OCI-LY7 (cell line): ENCODE results near the gene MDC1. TPM values are rescaled to one million over a fixed set of nuclear protein-coding genes. Genes with fewer than 3 reads are reported as not detected.

Experiments used
- BruUV-seq: library from RNA; stranded (reverse); fragments of 400-500 nt; replicated peaks from 2 replicates; lab custom pipeline; 2021; lab: Mats Ljungman, UMichigan
- CTCF ChIA-PET: fragments of 300-600 bp; sonication (Branson Sonifier 250); formaldehyde crosslinking; loops from one replicate; lab custom pipeline; 2022; ENCODE audit warnings: antibody characterized with exemption; ENCODE audit not compliant: unreplicated experiment; lab: Charles Lee
- POLR2A ChIA-PET: fragments of 300-600 bp; sonication (Branson Sonifier 250); formaldehyde crosslinking; loops from one replicate; lab custom pipeline; 2022; ENCODE audit warnings: antibody characterized with exemption; lab: Charles Lee
- DNase-seq: peaks from one replicate; pipeline ENCODE4 v3.0.0-alpha.2; 2015; ENCODE audit warnings: low spot score
- H2AFZ ChIP-seq: fragments of 200-600 bp; sonication (generic), shearing (Covaris generic); 2 replicates; pipeline ENCODE4 v1.6.1; 2014; ENCODE audit warnings: mild to moderate bottlenecking, antibody characterized with exemption, low read length, moderate library complexity
- H3K27ac ChIP-seq: fragments of 200-600 bp; sonication (generic); 2 replicates; pipeline ENCODE4 v1.5.1; 2014; ENCODE audit warnings: mixed run types, low read depth, mild to moderate bottlenecking, moderate library complexity, low read length, inconsistent platforms; ENCODE audit not compliant: poor library complexity, severe bottlenecking
- H3K36me3 ChIP-seq: fragments of 200-600 bp; sonication (generic); 2 replicates; pipeline ENCODE4 v1.6.1; 2014; ENCODE audit warnings: mild to moderate bottlenecking, antibody characterized with exemption, low read length, moderate library complexity, mixed read lengths; ENCODE audit not compliant: insufficient read depth
- H3K4me1 ChIP-seq: fragments of 200-600 bp; sonication (generic); 2 replicates; pipeline ENCODE4 v1.5.1; 2014; ENCODE audit warnings: mild to moderate bottlenecking, low read length; ENCODE audit not compliant: insufficient read depth, poor library complexity, severe bottlenecking
- H3K4me2 ChIP-seq: fragments of 200-600 bp; sonication (generic); 2 replicates; pipeline ENCODE4 v1.6.1; 2014; ENCODE audit warnings: mild to moderate bottlenecking, low read length
- H3K4me3 ChIP-seq: fragments of 200-600 bp; sonication (generic); 2 replicates; pipeline ENCODE4 v1.5.1; 2014; ENCODE audit warnings: mild to moderate bottlenecking, low read depth, low read length; ENCODE audit not compliant: poor library complexity, severe bottlenecking
- H3K79me2 ChIP-seq: fragments of 200-600 bp; sonication (generic); 2 replicates; pipeline ENCODE4 v1.6.1; 2016; ENCODE audit warnings: low read depth, mild to moderate bottlenecking, low read length, moderate library complexity, mixed read lengths; ENCODE audit not compliant: insufficient read depth
- H3K9me2 ChIP-seq: fragments of 200-600 bp; sonication (generic); 2 replicates; pipeline ENCODE4 v1.6.1; 2016; ENCODE audit warnings: mild to moderate bottlenecking, low read length, mixed read lengths; ENCODE audit not compliant: insufficient read depth
- H3K9me3 ChIP-seq: fragments of 200-600 bp; sonication (generic); 2 replicates; pipeline ENCODE4 v1.6.1; 2014; ENCODE audit warnings: mild to moderate bottlenecking, mixed run types, low read length, mixed read lengths
- H4K20me1 ChIP-seq: fragments of 200-600 bp; sonication (generic); 2 replicates; pipeline ENCODE4 v1.6.1; 2014; ENCODE audit warnings: mild to moderate bottlenecking, antibody characterized with exemption, low read length, moderate library complexity, mixed read lengths; ENCODE audit not compliant: insufficient read depth
- CTCF ChIP-seq: fragments of 200-600 bp; sonication (generic); conservative IDR thresholded peaks from 2 replicates; pipeline ENCODE4 v1.5.1; 2014; ENCODE audit warnings: mild to moderate bottlenecking, antibody characterized with exemption, low read length, moderate library complexity, mixed read lengths
- EZH2phosphoT487 ChIP-seq: fragments of 200-600 bp; sonication (generic); IDR thresholded peaks from 2 replicates; pipeline ENCODE4 v1.6.1; 2018; ENCODE audit warnings: low read depth, borderline replicate concordance, mild to moderate bottlenecking, mixed run types, antibody characterized with exemption, low read length, moderate library complexity, mixed read lengths
- intact Hi-C: fragments of 100-400 bp; cut with micrococcal nuclease; formaldehyde crosslinking; loops from one replicate; pipeline ENCODE4 v1.10.0; 2022; ENCODE audit not compliant: unreplicated experiment
- total RNA-seq, 2 experiments: library from RNA; depleted of rRNA in 1 of 2; stranded (reverse); fragments of >200 nt in 1 of 2; shearing (Covaris generic) in 1 of 2; gene quantifications; 2 replicates each; pipeline ENCODE4 v1.2.3, GENCODE V29; 2014 to 2022

MDC1 gene
- total RNA-seq, 2 experiments from 2014 or later: 41.6 to 107 TPM

GRCh38 chr6:30686009-30686907 lies 30.8 kb downstream of the MDC1 start, which contains the start of gene PPP1R18:
TSS of gene PPP1R18 (minus strand) at chr6:30686645. CDS start at chr6:30686018, 627 bp downstream.
- peak within 1 kb of the TSS; percentile 95 for H3K4me3 ChIP-seq
- H3K9me3 ChIP-seq: no peaks in the 10 kb centered on the region
- H3K36me3 ChIP-seq: peaks cover 47% of the 10 kb centered on the region
- BruUV-seq: TSS peak; percentile 62
- H3K9me2 ChIP-seq: no peaks in the 10 kb centered on the region
- intact Hi-C loops: loop anchor here (5.0 to 10.0 kb wide), 2 partner anchors 69 to 809 kb away; partner anchors contain the start of genes MICB, MRPS18B and PPP1R10
- ChIA-PET CTCF (no interaction called here), POLR2A (interaction anchor here (1.5 to 2.7 kb wide), 2 partner anchors 31 to 34 kb away, joined by 4 to 14 read pairs; partner anchors contain the start of genes MDC1 and TUBB)
- H4K20me1 ChIP-seq: peaks cover 13% of the 10 kb centered on the region; the same call in 1 of the 2 replicates
- H3K79me2 ChIP-seq: peaks cover 86% of the 10 kb centered on the region
- H3K4me1 ChIP-seq: peaks cover 35% of the 10 kb centered on the region
- no peak for TF ChIP-seq EZH2phosphoT487
- TF ChIP-seq CTCF: no peak
- peak within 1 kb of the TSS; percentile 95 for H3K27ac ChIP-seq
- peak; percentile 76 for DNase-seq
- peak within 1 kb of the TSS; percentile 99 for H3K4me2 ChIP-seq
- H2AFZ ChIP-seq: no peak within 1 kb of the TSS

- H3K4me2 ChIP-seq: peak overlapping the region; percentile 99
- H2AFZ ChIP-seq: no peak overlapping the region
- peaks cover 56% of the 10 kb centered on the region for H3K36me3 ChIP-seq
- no TSS peak for BruUV-seq
- peak; percentile 54 for DNase-seq
- H4K20me1 ChIP-seq: peaks cover 13% of the 10 kb centered on the region; the same call in 1 of the 2 replicates
- TF ChIP-seq EZH2phosphoT487 (no peak), CTCF (peak; percentile 74)
- H3K9me3 ChIP-seq: no peaks in the 10 kb centered on the region
- intact Hi-C loops: loop anchor here (5.0 to 10.0 kb wide), 2 partner anchors 68 to 809 kb away; partner anchors contain the start of genes MICB, MRPS18B and PPP1R10
- POLR2A ChIA-PET: interaction anchor here (1.0 to 2.7 kb wide), 3 partner anchors 31 to 37 kb away, joined by 4 to 14 read pairs (median 5); partner anchors contain the start of genes MDC1 and TUBB
- H3K27ac ChIP-seq: peak overlapping the region; percentile 95
- no peaks in the 10 kb centered on the region for H3K9me2 ChIP-seq
- H3K4me1 ChIP-seq: peaks cover 41% of the 10 kb centered on the region
- CTCF ChIA-PET: interaction anchor here (0.6 to 1.0 kb wide), 2 partner anchors 38 to 144 kb away, joined by 3 read pairs; no protein-coding TSS in a partner anchor
- peaks cover 92% of the 10 kb centered on the region for H3K79me2 ChIP-seq
- H3K4me3 ChIP-seq: peak overlapping the region; percentile 95
These were observed 31.7 kb downstream of the MDC1 start for GRCh38 chr6:30685157-30686008.
